SKM-1 (cell line): Measurements from ENCODE around the gene ABI1.
A peak's percentile ranks its signal among the peaks of the same experiment; 100 is the strongest.
"Not testable (repeated sequence)": the region's sequence is repeated elsewhere in the genome, so short reads cannot be mapped to it uniquely, and the experiment has no call there.

Experiments used
- DNase-seq: peaks from one replicate; lab custom pipeline; 2025; ENCODE audit not compliant: unreplicated experiment; lab: John Stamatoyannopoulos, UW

ABI1 gene

DNA sequence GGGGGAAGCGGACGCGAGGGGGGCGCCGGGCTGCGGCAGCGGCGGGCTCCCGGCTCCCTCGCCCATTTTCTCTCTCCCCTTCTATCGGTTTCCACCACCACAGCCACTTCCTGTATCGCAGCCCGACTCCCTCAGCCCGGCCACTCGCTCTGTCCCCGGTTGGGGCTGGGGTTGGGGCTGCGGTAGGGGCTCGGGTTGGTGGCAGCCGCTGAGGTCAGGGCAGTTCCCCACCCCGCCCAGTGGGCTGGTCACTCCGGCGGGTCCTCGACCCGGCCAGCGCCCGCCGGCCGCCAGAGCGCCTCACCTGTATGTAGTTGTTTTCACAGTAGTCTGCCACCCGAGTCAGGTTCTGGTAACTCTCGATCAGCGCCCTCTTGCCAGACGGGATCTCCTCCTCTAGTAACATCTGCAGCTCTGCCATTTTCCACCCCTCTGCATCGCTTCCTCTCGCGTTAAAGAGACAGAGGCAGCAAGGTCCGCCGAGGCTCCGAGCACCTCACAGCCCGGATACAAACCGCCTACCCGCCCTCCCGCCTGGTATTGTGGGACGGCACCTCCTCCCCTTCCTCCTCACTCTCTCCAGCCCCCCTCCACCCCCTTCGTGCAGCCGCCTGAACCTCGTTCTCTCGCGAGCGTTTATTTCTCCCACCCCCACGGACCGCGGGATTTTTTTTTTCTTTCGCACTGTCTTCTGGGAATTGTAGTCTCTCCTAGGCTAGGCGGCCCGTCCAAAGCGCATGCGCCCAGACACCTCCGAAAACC lies at the start of gene ABI1:
Gene ABI1, minus strand, starts transcription at position 516 of the 762 bp plus-strand sequence. Its CDS starts 95 bp downstream, at position 421.
- DNase-seq = peak; percentile 80

DNA sequence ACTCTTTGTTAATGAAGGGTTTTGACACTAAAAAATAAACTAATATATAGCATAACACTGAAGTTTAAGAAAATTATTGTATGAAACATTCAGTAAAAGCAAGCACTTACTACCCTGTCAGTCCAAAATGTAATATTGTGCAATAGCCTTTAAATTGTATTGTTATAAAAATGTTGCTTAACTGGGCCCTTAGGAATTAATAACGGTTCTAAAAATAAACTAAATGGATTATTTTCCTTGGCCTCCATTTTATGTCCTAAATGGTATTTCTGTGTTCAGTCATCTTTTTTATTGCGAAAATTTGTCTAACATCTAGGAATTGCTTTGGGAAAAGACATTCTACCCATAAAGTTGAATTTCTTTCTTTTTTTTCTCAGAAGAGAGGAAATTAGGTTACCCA lies 49.0 kb upstream of the ABI1 start:
- no peak for DNase-seq

DNA sequence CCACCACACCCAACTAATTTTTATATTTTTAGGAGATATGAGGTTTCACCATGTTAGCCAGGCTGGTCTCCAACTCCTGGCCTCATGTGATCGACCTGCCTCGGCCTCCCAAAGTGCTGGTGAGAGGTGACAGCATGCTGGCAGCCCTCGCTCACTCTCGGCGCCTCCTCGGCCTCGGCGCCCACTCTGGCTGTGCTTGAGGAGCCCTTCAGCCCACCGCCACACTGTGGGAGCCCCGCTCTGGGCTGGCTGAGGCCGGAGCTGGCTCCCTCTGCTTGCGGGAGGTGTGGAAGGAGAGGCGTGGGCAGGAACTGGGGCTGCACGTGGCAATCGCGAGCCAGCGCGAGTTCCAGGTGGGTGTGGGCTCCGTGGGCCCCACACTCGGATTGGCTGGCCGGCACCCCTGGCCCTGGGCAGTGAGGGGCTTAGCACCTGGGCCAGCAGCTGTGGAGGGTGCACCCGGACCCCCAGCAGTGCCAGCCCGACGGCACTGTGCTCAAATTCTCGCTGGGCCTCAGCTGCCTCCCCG lies 44.6 kb upstream of the ABI1 start:
- DNase-seq = not testable (repeated sequence)

DNA sequence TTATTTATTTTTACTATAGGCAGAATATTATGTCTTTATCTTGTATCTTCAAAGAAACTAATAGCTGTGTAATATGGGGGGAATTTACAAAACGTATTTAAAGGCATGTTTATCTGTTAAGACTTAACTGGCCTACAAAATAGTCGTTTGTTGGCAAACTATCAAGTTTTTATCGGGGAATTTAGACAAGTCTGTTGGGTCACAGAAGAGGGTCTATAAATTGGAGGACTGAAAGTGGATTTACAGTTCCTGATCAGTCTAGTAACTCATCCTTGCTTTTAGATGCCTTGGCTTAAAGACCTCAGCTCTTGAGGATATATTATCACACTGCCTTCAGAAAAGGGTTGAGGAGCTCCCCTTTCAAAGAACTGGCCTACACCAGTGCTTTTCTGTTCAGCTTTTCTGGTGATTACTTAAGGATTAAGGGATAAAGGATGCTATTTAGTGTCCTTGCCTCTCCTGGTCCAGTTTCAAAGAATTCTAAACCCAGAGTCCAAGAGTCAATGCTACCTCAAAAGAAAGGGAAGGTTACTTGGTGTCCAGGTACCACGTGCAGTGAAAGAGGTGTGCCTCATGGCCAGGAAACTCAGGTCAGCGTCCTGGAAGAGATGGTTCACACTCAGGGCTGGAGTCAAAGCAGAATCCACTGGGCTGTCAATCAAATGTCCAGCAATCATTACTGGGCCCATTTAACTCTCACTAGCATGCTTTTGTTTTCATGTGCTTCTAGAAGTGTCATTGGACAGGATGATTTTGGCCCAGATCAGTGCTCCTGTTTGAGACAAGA lies 42.9 kb upstream of the ABI1 start:
- DNase-seq = no peak

DNA sequence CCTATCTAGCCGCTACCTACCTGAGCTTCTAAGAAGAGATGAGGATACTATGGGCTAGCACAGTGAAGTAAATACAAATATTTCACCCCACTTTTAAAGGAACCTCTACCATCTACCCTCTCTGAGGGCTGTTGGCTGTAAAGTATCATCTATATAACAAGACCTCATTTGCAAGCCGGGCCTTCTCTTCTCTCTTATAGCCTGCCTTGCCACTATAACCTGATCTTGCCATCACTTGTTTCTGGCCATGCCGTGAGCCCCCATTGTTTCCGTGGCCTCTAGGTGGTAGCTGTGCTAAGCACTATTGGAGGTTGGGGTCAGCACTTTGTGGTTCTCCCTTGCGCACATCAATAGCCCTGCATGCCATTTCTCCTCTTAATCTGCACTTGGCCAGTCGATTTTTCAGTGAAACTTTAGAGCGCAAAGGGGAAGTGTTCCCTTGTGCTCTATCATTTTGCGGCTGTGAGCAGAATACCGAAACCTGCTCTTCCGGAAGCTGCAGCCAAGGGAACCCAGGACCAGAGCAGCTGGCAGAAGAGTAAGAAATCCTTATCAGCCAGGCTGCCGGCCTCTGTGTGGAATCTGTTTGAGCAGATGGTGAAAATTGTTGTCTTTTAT lies 31.7 kb upstream of the ABI1 start:
- DNase-seq = not testable (repeated sequence)

DNA sequence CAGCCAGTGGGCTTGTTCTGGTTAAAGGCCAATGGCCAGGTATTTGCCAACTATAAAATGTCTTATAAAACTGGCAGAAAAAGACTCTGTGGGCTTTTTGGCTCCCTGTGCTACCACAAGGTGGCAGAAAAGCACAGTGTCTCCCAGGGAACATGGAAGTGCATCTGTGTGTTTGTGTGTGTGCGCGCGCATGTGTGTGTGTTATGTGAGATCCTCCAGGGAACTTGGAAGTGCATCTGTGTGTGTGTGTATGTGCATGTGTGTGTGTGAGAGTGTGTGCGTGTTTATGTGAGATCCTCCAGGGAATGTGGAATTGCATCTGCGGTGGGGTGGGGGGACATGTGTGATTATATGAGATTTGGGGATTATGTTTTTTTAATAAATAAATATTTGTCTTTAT lies 30.2 kb upstream of the ABI1 start:
- no peak for DNase-seq

DNA sequence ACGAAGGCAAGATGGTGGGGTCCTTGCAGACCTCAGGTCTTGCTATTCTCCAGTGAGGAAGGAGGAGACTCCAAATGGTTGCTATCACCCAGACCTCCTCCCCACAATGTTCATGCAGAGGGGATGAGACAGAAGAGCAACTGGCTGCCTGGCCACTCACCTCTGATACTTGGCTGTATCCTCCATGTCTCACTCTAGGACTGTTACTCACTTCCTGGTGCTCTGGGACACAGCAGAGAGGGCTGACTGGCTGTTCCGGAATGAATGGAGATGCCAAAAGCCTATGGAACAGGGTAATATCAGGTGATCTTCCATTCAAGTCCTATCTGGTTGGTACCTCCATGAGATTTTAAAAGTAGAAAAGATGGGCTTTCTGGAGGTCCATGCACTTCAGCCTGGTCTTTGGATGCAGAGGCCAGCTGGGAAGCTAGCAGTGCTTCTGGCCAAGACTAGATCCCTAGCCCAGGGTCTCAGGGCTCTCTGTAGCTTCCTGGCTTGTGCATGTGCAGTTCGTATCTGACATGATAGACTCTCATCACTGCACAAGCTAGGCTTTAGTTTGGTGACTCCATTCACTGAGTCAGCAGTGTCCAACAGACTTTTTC lies 27.0 kb upstream of the ABI1 start:
- DNase-seq = no peak

DNA sequence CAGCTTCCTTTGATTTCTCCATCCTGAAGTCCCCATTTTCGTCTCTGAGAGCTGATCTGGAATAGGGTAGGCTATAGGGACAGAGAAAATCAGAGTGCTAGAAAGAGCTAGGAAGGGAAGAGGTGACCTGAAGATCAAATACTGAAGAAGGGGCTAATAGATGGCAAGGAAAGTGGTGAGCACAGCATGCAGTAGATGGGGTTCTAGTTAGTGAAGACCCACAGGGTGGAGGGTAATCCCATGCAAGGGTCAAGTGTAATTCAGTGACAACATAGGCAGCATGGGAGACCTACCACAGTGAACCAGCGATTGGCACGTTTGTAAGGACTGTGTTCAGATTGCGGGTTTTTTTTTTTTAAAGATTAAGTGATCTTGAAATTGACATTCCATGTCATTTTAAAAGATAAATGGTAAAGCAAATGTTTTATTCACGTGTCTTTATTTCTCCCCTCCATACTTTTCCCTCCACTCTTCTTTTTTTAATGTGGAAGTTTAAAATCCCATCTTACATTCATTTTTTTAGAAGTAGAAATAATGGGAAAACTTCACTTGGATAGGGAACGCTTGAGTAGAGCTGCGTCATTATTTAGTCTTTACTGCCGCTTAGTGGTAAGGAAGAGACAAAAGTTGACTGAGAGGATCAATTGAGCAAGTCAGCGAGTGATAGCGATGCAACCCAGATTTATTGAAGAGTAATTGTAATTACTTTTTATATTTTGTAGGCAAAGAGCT lies 21.0 kb upstream of the ABI1 start:
- peak; percentile 15 for DNase-seq

DNA sequence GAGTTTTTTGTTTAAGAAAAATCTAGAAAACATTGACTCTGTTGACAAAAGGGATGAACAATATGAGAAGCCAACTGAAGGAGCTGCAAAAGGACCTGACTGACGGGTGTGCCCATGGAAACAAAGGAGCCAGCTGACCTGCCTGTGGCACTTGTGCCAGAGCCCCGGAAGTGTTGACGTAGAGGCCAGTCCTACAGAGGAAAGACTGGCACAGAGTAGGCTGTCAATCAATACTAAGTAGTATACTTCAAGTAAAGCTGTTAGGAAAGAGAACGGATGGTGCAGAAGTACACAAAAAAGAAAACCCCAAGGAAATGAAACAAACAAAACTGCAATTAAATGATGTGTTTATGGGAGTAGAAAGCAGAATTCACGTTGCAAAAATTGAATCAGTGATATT lies 19.0 kb upstream of the ABI1 start:
- DNase-seq = no peak

DNA sequence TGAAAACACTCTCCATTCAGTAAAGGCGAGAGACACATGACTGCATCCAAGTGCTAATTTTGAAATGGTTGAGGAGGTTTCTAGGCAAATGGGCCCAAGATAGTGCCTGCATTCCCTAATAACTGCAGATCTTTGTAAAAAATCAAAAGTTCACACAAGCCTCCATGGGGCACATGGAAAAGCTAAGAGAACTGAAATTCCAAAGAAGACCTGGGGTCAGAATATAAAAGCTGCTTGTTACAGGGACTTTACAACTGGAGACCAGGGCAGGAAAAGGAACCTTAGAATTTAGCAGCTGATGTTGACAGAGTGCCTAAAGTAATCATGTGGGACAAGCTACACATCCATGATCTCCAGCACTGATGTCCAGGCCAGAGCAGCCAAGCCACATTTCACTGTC lies 10.0 kb upstream of the ABI1 start:
- DNase-seq = no peak

DNA sequence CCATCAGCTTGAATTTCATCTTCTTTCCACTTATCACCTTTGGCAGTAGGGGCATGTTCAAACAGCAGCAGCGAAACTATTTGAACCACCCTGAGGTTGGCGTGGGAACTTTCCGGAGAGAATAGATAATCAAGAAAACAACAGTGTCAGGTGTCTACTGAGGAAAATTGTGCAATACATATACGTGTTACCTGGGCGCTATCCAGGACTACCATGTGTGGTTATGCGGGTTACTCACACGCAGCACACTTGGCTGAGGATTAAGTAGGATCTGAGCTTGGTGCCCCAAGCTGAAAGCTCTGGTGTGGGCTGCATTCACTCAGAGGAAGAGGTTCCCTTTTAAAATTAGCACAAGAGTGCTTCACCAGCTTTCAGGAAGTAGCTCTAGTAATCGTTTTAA lies 8.8 kb upstream of the ABI1 start:
- DNase-seq = no peak

DNA sequence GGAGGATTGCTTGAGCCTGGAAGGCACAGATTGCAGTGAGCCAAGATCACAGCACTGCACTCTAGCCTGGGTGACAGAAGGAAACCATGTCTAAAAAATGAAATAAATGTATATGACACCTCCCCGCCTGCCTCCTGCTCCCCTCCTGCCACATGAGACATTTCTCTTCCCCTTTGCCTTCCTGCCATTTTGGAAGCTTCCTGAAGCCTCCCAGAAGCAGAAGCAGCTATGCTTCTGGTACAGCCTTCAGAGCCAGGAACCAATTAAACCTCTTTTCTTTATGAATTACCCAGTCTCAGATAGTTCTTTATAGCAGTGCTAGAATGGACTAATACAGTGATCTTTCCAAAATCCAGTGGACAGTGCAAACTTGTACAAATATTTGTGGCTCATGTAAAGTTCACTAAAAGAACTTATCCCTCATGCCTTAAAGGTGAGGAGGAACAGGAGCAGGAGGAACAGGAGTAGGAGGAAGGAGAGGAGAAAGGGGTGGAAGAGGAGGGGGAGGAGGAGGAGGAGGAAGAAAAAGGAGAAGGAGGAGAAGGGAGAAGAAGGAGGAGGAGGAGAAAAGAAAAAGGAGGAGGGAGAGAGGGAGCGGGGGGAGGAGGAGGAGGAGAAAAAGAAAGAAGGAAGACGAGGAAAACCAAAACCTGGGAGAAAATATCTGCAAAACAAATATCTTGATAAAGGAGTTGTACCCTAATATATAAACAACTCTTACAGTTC lies 2.8 kb upstream of the ABI1 start:
- DNase-seq = no peak

DNA sequence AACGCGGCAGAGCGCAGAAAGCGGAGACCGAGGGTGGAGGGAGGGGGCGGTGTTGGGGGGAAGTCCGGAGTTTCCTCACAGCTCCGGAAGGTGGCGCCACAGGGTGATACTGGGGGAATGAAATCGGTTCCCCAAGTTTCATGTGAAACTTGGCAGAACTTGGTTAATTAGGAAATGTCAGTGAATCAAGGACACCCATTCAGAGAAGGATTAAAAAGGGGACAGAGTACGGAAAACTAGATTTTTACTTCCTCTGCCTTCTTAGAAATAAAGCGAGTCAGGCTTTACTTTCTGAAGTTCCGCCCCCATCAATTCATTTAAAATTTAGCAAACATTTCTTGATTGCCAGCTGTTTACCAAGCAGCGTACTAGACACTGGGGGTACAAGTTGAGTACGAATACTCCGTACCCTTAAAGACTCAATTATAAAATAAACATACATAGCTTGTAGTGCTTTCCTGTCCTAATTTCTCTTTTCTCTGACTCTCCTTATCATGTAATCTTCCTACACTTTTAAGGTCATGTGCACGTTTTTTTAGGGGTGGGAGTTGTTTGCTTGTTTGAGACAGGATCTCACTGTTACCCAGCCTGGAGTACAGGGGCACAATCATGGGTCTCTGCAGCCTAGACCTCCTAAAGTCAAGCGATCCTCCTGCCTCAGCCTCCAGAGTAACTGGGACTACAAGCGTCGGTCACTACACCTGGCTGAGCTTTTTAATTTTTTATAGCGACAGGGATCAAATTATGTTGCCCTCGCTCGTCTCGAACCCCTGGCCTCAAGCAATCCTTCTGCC lies 644 bp upstream of the ABI1 start:
- no peak for DNase-seq

DNA sequence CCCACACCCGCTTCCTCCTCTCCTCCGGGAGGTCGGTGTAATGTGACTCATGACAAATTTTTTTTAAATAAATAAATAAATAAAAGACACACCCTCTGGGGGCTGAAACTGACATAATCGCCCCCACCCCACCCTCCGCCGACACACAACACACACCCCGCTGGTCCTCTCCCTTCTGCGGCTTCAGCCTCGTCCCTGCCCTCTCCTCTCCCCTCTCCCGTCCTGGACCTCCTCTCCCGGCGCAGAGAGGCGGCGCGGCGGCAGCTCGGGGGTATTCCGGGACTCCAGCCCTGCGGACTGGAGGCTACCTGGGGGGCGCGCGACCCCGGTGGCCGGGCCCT lies 686 bp downstream of the ABI1 start:
- no peak for DNase-seq

DNA sequence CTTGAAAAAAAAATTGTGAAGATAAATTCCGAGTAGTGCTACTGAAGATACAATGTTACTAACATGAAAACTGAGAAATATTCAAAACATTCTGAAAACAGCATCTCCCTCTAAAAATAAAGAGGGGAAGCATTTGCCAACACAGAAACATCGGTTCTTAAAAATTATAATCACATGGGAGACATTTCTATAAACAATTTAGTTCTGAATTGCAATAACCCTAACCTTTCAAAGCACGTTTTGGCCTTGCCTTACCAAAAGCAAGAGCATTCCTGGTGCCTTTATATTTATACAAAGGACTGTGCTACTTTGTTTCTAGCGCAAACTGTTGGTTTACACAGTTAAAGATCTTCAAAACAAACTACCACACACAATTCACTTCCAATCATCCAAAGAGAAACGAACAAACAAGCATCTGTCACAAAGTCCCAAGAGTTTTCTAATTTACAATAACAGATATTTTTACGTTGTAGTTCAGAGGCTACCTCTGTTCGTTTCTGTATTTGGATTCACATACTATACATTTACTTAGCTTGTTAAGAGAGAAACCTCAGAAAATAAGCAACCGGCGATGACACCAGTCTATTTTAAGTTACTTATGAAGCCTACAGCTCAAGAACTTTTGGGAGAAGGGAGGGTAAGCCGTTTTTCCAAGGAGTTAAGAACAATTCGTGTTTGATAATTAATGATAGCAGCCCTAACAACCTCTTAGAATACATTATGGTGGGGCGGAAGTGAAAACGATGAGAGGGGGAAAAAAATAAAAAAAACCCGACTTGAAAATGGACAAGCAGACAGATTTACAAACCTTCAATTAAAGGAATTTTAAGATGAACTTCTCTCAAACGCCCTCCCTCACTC lies 1.3 kb downstream of the ABI1 start:
- DNase-seq = no peak

DNA sequence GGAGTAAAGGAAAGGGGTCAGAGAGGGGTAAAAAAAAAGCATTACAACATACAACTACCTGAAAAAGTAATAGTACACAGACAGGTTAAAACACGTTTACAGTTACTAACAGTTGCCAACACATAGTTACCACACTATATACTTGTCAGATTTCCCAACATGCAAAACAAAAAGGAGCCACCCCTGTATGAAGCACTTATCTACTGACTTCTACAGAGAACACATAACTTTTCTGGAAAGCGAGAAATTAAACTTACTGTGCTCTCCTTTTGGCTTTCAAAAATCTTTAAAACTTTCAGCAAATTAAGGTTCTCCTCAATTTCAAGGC lies 2.1 kb downstream of the ABI1 start:
- no peak for DNase-seq

DNA sequence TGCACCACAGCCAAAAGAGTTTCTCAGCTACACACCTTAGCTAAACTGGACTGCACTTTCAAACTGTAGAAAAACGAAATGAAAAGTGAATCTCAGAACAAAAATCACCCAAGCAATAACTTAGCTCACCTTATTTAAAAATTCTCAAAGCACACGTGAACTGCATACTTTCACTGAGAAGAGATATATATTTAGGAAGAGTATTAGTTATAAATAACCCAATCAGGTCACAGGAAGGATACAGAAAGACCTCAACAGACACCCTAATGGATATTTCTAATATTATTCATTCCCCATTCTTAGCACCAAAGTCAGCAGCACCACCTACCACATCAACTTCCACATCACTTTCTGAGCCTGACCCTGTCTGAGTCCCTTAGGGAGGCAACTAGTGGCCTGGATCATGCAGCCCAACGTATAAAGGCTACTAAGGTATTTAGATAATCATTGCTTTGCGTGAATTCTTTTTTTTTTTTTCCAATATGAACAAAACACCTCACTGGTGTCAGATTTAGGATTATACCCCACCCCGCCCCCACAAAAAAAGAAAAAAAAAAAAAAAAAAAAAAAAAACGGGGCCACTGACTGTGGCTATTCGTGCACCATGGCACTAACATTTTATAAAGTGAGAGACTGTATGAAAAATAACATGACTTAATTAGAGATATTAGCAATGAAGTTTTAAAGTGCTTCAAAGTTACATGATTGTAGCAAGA lies 2.6 kb downstream of the ABI1 start:
- DNase-seq = no peak

DNA sequence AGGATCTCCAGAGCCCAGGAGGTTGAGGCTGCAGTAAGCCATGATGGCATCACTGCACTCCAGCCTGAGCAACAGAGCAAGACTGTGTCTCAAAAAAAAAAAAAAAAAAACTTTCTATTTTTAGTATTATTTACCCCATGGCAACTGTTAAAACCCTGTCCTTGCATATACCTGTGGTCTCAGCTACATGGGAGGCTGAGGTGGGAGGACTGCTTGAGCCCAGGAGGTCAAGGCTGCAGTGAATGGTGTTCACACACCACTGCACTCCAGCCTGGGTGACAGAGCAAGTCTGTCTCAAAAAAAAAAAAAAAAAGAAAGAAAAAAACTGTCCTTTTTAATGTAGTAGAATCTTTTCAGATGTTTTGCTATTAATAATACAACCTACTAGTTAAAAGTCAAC lies 3.2 kb downstream of the ABI1 start:
- DNase-seq = not testable (repeated sequence)
